ENCODE results near the gene PRDM2.

The PRDM2 gene

GRCh38 chr1:13869172-13869797, 169.3 kb downstream of the PRDM2 start:
- DNase-seq, result no peak

GRCh38 chr1:13871413-13871812, 171.4 kb downstream of the PRDM2 start:
- DNase-seq, result no peak

- DNase-seq, result no peak
These were observed 171.9 kb downstream of the PRDM2 start for GRCh38 chr1:13871886-13872285.

- DNase-seq, result no peak
These were observed 173.0 kb downstream of the PRDM2 start for GRCh38 chr1:13873032-13873431.
